Measurements from ENCODE around the gene REN.

The REN gene

DNA sequence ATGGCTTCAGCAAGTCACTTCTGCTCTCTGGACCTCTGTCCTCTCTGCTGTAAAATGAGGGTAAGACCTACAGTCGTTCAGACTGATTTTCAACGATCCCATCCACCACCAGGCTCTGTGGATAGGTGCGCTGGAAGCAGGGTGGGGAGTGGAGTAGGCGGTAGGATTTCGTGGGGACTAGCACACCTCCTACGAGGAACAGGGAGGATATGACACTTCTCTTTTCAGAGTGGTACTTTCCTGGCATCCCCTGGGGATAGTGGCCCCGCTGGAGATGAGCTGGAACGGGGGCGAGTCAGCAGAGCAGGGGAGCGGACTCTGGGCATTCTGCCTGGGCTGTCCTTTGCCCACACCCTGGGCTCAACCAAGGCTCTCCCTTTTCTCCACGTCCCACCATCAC is 32.0 kb downstream of the REN start:
- DNase-seq (ENCODE audit: low read depth, low spot score) = no peak

DNA sequence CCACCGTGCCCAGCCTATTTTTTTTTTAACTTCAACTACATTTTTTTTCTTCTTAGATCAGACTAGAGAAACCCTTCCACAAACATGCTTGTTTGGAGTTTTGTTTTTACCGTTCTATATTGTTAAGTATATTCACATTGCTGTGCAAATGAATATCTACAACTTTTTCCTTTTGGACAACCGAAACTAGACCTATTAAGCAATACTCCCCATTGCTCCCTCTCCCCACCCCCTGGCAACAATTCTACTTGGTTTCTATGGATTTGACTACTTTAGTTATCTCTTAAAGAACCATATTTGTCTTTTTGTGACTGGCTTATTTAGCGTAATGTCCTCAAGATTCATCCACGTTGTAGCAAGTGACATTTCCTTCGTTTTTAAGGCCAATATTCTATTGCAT is 33.4 kb downstream of the REN start:
- no peak for DNase-seq (ENCODE audit: low read depth, low spot score)

DNA sequence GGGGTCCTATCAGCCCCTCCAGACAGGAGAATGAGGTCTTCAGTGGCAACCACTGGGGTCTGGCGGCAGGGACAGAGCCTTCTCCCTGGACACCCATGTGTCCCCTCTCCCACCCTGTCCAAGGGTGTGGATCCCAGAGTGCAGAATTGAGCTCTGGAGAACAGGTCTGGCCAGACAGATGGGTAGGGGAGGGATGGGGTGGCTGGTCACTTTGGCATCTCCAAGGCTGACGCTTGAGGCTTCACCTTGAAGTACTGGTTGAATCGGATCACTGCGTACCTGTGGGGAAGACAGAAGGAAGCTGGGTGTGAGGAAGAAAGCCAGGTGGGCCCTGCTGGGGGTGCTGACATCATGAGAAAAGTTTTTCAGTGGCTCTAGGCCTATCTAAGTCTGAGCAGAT is 34.2 kb downstream of the REN start:
- DNase-seq (ENCODE audit: low read depth, low spot score) = no peak

DNA sequence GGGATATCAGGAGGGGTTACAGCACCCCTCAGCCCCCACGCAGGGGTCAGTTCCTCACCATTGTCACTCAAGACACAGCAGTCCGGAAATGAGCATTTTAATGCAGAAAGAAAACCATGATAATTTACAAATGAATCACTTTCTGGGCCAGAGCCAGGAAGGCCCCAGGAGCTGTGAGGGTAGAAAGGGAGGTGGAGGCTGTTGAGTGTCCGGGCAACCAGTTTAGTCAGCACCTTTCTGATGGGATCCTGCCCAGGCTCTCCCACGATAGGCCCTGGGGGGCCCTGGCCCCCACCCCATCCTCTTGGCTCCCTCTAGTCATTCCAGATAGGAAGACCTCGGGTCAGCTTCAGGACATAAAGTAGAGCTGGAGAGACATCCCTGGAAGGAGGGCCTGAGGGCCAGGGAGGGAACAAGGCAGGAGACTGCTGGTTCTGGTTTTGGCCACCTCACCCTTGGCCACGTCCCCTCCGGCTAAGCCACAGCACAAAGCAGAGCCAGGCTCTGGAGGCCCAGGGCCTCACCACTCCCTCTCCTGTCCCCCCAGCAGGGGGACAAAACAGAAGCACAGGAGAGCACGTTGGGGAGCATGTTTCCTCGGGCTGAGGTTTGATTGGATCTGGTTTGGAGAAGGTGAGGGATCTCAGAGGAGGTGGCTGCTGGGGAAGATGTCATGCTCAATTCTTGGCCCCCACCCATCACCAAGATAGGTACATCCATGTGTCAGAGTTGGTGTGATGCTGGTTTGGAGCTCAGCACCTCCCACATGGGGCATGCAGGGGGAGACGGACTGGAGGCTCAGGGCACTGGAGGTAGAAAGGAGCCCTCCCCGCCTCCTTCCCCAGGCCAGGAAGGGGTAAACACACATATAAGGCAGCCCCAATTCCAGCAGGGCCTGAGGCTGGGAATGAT is 34.9 kb downstream of the REN start:
- DNase-seq (ENCODE audit: low read depth, low spot score) = no peak

DNA sequence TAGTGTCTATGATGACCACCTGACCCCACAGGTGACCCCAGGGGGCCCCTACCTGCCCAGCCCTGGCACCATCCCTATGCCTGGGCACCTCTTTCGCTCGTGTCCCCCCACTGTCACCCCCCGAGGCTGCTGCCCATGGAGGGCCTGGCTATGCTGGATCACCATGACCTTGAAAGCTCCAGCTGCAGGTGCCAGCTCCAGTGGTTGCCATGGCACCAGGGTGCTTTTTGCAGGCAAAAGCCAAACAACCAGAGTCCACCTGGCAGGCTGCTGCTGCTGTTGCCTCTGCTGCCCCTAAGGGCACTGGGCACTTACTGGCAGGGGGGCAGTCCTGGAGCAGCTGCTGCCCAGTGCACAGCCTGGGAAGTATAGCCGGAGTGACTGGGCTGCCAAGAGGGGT is 36.0 kb downstream of the REN start:
- DNase-seq (ENCODE audit: low read depth, low spot score) = no peak

DNA sequence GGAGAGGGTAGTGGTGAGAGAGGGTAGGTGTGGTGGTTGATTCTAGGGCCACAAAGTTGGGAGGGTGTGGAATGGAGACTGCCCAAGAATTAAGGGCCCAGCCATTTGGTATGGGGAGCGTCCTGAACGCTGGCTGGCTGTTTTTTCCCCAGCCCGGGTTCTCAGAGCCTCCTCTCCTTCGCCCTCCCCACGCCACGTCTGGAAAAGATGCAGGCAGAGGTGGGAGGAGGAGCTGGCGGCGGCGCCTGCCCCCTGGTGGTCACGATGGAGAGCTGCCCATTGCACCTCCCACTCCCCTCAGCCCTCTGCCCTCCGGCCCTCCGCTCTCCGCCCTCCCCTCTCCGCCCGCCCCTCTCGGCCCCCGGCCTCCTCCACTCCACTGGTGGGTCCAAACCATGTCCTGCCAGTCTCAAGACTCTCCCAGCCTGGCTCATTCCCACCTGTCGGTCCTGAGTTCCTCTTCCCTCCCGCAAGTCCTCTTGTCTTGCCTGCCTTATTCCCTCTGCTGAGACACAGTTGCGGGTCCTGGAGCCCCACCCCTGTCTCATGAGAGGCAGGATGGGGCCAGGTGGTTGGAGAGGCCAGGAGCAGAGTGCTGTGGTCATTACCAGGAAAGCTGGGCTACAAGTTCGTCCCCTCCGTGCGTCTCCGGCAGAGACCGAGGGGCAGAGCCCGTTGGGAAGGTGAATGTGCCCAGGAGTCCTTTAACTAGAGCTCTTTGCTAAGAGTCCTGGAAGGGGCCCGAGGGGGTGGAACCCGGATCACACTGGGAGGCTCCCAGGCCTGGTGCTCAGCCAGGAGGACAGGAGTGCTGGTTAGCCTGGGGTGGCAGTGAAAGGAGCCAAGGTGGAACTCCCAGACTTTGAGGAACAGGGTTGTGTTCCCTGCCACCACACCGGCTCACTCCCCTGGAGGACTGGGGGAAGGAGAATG is 36.9 kb downstream of the REN start:
- peak; percentile 7 for DNase-seq (ENCODE audit: low read depth, low spot score)

DNA sequence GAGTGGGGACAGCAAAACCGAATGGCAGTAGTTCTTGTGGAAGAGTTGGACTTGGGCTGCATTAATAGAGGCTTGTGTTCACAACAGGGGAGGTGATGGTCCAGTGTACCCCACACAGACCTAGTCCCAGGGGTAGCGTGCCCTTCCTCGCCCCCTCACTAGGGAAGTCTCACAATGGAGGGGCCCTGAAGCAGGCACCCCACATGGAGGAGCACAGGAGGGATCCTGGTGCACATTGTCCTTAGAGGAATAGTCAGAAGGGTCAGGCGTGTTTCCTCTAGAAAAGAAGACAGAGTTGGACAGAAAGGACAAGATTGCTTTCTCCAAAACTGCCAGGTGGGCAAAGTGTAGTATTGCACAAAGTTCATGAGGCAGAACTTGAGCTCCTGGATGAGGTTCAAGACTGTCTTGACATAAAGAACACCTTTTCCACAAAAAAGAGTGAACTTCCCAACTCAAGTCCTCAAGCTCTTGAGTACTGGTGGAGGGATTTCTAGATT is 37.6 kb downstream of the REN start:
- DNase-seq (ENCODE audit: low read depth, low spot score) = no peak

DNA sequence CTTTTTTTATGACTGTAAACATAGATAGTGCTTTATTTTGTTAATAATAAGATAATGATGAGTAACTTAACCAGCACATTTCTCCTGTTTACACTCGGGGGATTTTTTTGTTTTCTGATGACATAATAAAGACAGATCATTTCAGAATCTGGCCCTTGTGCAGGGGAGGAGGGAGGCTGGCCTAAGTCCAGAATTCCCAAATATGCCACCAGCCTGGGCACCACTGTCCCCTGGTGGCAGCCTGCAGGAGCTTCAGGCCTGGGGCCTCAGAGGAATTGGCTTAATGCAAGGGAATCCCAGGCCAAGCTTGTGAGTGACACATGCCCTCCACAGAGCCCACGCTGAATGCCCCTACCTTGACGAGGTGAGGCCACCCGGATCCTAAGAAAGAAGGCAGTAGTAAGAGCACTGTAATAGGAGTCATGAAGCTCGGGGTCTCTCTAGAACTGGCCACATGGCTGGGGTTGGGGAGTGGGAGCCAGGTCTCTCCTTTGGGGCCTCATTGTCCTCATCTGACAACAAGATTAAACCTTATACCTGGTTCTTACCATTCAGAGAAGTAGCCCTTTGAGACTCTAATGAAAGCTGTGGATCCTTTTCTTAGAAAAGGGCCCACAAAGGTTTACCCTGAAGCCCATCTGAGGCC is 38.4 kb downstream of the REN start:
- no peak for DNase-seq (ENCODE audit: low read depth, low spot score)

DNA sequence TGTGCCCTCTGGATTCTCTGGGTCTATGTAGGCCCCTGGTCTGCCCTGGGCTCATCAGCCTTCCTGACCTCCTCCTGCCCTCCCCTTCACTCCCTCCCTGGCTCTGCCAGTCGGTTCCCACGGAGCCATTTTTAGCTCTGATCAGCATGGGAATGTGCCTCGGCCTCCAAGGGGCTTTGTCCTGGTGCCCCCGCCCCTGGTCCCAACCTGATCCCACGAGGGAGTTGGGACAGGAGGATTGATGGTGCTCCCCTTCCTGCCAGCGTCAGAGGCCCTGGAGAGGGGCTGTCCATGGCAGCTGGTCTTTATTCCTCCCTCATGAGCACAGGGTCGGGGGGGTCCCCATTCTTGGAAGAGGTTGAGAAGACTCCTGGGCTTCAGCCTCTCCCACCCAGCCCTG is 39.2 kb downstream of the REN start:
- no peak for DNase-seq (ENCODE audit: low read depth, low spot score)

DNA sequence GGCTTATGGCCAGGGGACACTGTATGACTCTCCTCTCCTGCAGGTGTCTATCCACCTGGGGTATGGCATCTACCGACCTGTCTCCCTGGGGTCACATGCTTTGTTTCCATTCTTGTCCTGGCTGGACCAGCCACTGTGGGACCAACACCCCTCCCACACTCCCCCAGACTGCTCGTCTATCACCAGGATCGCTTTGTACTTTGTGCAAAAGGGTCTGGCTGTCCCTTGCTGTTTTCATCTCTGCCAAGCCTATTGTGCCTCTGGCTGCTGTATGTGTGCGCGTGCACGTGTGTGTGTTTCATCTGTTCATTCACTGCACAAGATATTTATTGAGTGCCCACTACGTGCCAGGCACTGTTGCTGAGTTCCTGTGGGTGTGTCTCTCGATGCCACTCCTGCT is 39.8 kb downstream of the REN start:
- no peak for DNase-seq (ENCODE audit: low read depth, low spot score)

DNA sequence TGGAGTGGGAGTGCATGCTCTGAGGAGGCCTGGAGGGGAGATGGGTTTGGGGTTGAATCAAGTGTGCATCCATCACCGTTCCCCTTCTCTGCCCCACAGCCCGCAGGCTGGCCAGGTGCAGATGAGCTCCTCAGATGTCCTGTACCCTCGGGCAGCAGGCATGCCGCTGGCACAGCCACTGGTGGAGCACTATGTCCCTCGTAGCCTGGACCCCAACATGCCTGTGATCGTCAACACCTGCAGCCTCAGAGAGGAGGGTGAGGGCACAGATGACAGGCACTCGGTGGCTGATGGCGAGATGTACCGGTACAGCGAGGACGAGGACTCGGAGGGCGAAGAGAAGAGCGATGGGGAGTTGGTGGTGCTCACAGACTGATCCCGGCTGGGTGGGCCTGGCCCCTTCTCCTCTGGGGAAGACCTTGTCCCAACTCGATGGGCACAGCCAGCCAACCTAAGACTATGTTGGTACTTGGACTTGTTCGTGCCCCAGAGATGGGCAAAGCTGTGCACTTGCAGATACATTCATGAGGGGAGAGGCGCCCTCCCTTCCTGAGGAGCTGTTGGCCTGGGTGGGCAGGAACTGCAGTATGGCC is 40.3 kb downstream of the REN start:
- DNase-seq (ENCODE audit: low read depth, low spot score) = no peak

DNA sequence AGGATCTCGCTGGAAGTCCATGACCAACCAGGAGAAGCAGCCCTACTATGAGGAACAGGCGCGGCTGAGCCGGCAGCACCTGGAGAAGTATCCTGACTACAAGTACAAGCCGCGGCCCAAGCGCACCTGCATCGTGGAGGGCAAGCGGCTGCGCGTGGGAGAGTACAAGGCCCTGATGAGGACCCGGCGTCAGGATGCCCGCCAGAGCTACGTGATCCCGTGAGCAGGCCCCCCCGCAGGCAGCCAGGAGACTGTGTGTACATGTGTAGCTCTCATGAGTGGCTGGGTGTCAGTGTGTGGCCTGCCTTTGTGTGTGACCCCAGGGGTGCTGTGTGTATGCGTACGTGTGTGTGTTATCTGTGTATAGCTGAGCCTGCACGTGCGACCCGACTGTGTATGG is 41.5 kb downstream of the REN start:
- no peak for DNase-seq (ENCODE audit: low read depth, low spot score)

DNA sequence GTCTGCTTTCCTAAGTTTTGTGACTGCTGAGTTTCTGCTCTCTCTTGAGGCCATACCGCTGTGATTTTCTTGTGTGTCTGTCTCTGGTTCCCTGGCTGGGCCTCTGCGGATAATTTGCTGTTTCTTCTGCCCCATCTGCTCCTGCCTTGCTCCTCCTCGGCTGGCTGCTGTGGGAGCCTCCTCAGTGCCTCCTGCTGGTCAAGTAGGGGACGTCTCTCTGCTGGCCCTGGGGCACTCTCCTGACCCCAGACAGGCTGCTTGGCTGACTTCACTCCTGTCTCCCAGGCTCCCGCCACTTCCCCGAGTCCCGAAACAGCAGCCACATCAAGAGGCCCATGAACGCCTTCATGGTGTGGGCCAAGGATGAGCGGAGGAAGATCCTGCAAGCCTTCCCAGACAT is 42.8 kb downstream of the REN start:
- no peak for DNase-seq (ENCODE audit: low read depth, low spot score)

DNA sequence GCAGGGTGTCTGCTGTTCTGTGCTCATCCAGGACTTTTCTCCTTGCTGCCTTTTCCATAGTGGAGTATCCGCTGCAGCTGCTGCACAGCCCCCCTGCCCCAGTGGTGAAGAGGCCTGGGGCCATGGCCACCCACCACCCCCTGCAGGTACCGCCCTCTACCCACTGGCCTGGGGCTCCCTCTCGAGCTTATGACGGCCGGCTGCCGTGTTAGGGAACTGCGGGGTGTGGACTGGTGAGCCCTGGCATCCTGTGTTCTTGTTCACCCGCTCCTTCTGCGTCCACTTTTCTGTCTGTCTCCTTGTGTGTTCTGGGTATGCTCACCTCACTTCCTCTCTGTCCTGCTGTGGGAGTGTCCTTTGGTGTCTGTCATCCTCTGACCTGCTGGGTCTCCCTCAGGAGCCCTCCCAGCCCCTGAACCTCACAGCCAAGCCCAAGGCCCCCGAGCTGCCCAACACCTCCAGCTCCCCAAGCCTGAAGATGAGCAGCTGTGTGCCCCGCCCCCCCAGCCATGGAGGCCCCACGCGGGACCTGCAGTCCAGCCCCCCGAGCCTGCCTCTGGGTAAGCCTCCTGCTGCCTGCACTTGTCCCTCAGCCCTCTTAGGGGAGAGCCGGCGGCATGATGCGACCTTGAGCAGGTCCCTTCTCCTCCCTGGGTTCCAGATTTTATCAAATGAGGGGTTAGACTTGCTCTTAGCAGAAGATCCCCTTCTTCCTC is 44.1 kb downstream of the REN start:
- DNase-seq (ENCODE audit: low read depth, low spot score) = no peak

DNA sequence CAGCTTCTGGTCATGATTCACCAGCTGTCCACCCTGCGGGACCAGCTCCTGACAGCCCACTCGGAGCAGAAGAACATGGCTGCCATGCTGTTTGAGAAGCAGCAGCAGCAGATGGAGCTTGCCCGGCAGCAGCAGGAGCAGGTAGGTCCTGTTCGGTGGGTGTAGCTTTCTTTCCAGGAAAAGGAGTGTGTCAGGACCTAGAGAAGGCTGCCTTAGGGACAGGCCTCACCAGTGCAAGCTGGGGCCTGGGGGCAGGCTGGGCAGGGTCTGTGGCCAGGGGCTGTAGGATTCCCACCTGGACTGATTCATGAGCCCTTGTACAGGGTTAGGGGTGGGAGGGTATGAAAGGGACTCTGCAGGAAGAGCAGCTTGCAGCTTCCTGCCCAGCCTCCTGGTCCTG is 49.6 kb downstream of the REN start:
- DNase-seq (ENCODE audit: low read depth, low spot score) = no peak

DNA sequence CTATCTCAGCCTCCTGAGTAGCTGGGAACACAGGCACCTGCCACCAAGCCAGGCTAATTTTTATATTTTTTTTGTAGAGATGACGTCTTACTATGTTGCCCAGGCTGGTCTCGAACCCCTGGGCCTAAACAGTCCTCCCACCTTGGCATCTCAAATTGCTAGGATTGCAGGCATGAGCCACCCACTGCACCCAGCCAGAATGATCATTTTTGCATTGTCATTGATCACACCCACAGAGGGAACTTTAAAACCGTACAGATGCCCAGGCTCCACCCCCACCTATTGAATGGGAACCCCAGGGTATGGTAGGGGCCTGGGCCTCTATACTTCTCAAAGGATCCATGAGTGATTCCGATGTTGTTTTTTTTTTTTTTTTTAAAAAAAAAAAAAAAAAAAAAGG is 51.0 kb downstream of the REN start:
- DNase-seq (ENCODE audit: low read depth, low spot score) = no peak

DNA sequence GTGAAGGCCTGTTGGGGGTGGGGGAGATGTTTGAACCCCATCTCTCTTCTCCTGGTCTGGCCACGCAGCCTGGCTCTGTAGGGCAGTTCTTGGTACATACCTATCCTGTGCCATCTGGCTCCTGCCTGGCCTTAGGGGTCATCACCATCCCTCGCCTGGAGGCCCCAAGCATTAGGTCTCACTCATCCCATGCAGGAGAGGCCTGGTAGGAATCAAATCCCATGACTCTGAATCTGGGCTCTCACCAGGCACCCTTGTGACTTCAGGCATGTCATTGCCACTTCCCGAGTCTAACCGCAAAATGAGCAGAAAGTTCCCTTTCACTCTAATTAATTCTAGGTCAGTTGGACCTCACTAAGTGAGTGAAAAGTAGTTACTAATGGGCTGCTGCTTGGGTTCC is 51.5 kb downstream of the REN start:
- no peak for DNase-seq (ENCODE audit: low read depth, low spot score)

DNA sequence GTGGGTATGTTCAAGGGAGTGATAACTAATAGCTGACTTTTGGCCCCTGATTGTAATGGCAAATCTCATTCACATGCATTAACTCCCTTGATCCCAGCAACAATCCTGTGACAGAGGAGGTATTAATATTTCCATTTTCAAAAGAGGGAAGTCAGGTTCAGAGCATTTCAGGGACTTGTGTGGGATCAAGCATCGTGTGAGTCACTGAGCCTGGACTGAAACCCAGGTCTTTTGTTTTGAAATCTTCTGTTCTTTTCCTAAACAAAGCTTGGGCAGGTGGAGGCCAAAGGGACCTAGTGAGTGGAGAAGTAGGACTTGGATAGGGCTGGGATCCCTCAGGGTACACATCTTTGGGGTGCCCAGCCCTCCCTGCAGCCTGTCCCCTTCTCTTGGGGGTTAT is 52.2 kb downstream of the REN start:
- no peak for DNase-seq (ENCODE audit: low read depth, low spot score)

DNA sequence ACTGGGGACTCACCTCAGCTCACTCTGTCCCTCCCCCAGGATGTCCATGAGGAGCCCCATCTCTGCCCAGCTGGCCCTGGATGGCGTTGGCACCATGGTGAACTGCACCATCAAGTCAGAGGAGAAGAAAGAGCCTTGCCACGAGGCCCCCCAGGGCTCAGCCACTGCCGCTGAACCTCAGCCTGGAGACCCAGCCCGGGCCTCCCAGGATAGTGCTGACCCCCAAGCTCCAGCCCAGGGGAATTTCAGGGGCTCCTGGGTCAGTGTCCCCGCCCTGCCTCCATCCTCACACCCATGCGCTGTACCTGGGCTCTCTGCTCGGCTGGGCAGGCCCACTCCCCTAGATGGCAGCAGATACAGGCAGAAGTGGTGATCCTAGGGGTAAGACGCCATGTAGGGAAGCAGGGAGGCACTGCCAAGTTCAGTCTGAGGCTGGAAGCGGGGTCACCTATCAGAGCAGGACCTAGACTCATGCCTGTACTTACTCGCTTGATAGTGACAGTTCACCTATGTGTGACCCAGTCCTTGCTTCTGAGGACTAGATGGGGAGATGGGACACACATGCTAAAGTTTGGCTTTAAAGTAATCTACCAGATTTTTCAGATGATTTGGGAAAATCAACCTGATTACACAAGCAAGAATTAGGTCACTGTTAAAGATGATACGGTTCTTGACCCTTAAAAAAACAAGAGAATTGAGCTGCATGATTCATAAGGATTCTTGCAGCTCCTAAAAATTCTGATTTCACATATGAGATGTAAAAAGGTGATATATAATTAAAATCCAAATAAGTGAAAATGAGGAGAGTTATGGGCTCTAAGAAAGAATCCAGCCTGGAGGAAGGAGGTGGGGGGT is 53.0 kb downstream of the REN start:
- no peak for DNase-seq (ENCODE audit: low read depth, low spot score)
